ENCODE results near the gene EEF2K. TPM values are rescaled to one million over a fixed set of nuclear protein-coding genes. Genes with fewer than 3 reads are reported as not detected.

Gene EEF2K
- total and polyA plus RNA-seq, 12 donors: 4.9 to 28.3 (median 16.6) TPM

DNA sequence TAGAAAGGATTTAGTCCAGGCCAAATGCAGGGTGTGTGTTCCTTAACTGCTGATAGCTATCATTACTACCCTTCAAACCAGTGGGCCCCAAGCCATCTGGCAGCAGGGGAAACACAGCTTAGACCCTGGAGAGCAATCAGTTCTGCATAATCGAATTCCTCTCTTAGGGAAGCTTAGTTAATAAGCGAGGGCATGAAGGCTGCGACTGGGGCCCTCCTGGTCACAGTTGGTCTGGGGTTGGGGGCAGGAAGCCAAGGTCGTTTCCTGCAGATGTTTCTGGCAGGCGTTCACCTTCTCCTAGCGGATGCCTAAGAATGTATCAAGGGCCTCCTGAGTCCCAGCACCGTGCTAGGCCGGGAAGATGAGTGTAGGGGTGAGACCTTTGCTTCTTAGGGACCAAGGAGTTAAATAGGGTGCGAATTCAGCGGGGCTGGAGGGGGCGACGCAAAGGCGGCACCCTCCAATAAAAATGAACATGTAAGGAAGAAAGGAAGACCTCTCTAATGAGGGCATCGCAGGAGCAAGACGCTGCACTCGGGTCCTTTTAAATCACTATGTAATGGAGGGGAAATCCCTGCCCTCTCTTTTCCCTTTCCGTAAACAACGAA, 16.5 kb upstream of the EEF2K start:
- peak overlapping the region; percentile 26 to 80 (median 58) for H3K4me3 ChIP-seq
- intact Hi-C loops (cut with DNase I): loop anchor here (2.0 to 5.0 kb wide), 2 partner anchors 185 to 187 kb away; partner anchors contain the start of gene PDZD9 (in 1 of the 2)
- no peaks in the 10 kb centered on the region for H3K9me3 ChIP-seq (replicated peaks in 1 of 3)
- peak; percentile 63 to 86 (median 69) for DNase-seq
- no peak for TF ChIP-seq CTCF (IDR thresholded peaks at IDR 0.05)
- TF ChIP-seq POLR2A (IDR thresholded peaks at IDR 0.05): no peak
- no peaks in the 10 kb centered on the region for H3K36me3 ChIP-seq (replicated peaks in 1 of 2)
- peaks cover 28 to 35% of the 10 kb centered on the region in 2 donors for H3K4me1 ChIP-seq (replicated peaks in 1 of 2)
- 1 to 2% (median 2%) methylated on average over 16 to 18 of the region's 18 CpGs for WGBS, 4 donors
- peak overlapping the region in 4 of 5 donors; percentile 66 to 96 (median 92) for H3K27ac ChIP-seq
- H3K27me3 ChIP-seq: no peaks in the 10 kb centered on the region

- intact Hi-C loops (cut with DNase I): no loop called here
- 1 to 3% (median 1%) methylated on average over 16 to 72 of the region's 72 CpGs for WGBS, 4 donors
- H3K27me3 ChIP-seq: no peaks in the 10 kb centered on the region
- TF ChIP-seq CTCF (IDR thresholded peaks at IDR 0.05) (peak in 1 of 6 experiments; percentile 6), POLR2A (IDR thresholded peaks at IDR 0.05) (peak; percentile 73 to 82)
- no peaks in the 10 kb centered on the region for H3K9me3 ChIP-seq (replicated peaks in 1 of 3)
- H3K4me1 ChIP-seq (replicated peaks in 1 of 2): peaks cover 28 to 35% of the 10 kb centered on the region in 2 donors
- no peaks in the 10 kb centered on the region for H3K36me3 ChIP-seq (replicated peaks in 1 of 2)
- peak overlapping the region in 4 of 5 donors; percentile 66 to 96 (median 92) for H3K27ac ChIP-seq
- peak; percentile 74 to 100 (median 80) for DNase-seq
- H3K4me3 ChIP-seq: peak overlapping the region; percentile 26 to 80 (median 58)
Observed at GRCh38 chr16:22190081-22190775, 15.8 kb upstream of the EEF2K start.

GRCh38 chr16:22190776-22191531, 15.1 kb upstream of the EEF2K start:
- peaks cover 28 to 35% of the 10 kb centered on the region in 2 donors for H3K4me1 ChIP-seq (replicated peaks in 1 of 2)
- WGBS, 4 donors: 1% methylated on average over 37 to 43 of the region's 43 CpGs
- peak; percentile 100 for DNase-seq
- H3K27ac ChIP-seq: peak overlapping the region; percentile 90 to 96 (median 95)
- H3K9me3 ChIP-seq (replicated peaks in 1 of 3): no peaks in the 10 kb centered on the region
- H3K27me3 ChIP-seq: no peaks in the 10 kb centered on the region
- TF ChIP-seq POLR2A (IDR thresholded peaks at IDR 0.05): peak; percentile 85 to 98
- no peak for TF ChIP-seq CTCF (IDR thresholded peaks at IDR 0.05)
- peak overlapping the region in 3 of 4 donors; percentile 15 to 52 (median 40) for H3K4me3 ChIP-seq
- no peaks in the 10 kb centered on the region for H3K36me3 ChIP-seq (replicated peaks in 1 of 2)
- intact Hi-C loops (cut with DNase I): no loop called here

Measured in adrenal gland (tissue), 12 donors.